K562 (cell line): Measurements from ENCODE around the gene NOP14. TPM values are rescaled to one million over a fixed set of nuclear protein-coding genes. Genes with fewer than 3 reads are reported as not detected.

Experiments used
- ATAC-seq: fragments of 200-7000 bp; cut with Tn5 transposase; 3 replicates; pipeline ENCODE4 v1.9.1; 2020; ENCODE audit warnings: moderate library complexity
- BruUV-seq: library from RNA; stranded (reverse); fragments of 400-500 nt; replicated peaks from 2 replicates; lab custom pipeline; 2021; lab: Mats Ljungman, UMichigan
- CTCF ChIA-PET: fragments of 300-600 bp; formaldehyde crosslinking; extraction: SDS; loops from one replicate; lab custom pipeline; 2021; ENCODE audit warnings: low intra/inter-chr PET ratio; lab: Yijun Ruan, JAX
- POLR2A ChIA-PET: fragments of 300-600, 350-650 bp; sonication (Branson Sonifier 250); formaldehyde crosslinking; extraction: SDS; loops from one replicate; lab custom pipeline; 2021; ENCODE audit warnings: antibody characterized with exemption, inconsistent platforms; lab: Yijun Ruan, JAX
- DNase-seq, 4 experiments: peaks; one replicate each; pipeline versions ENCODE4 v3.0.0 to v3.0.0-alpha.2; 2011 to 2018; ENCODE audit warnings: low spot score in 3 of 4, mixed read lengths in 3 of 4; ENCODE audit errors: extremely low read depth in 1 of 4
- FAIRE-seq: peaks from 2 replicates; lab custom pipeline; 2011; peaks lifted over from hg19 to GRCh38; lab: Jason Lieb, UNC
- H2AFZ ChIP-seq: 2 replicates; pipeline ENCODE4 v1.6.0; 2011; ENCODE audit warnings: low read depth, low read length, control low read depth, inconsistent platforms
- H3K27ac ChIP-seq: fragments of 200-600 bp; 3 replicates; pipeline ENCODE4 v1.8.0; 2011; ENCODE audit warnings: low read depth, mild to moderate bottlenecking, control low read depth, inconsistent platforms, low read length, moderate library complexity, mixed read lengths; ENCODE audit errors: extremely low read depth
- H3K27me3 ChIP-seq, 2 experiments: fragments of 300-600 bp in 1 of 2; 2 replicates in 1 of 2; 3 replicates in 1 of 2; pipeline versions ENCODE4 v1.6.0 to v1.8.0; 2011; ENCODE audit warnings: inconsistent platforms in 2 of 2, low read length in 2 of 2, mild to moderate bottlenecking in 1 of 2, mixed read lengths in 1 of 2, moderate library complexity in 1 of 2; ENCODE audit not compliant: control insufficient read depth in 2 of 2, insufficient read depth in 2 of 2
- H3K36me3 ChIP-seq: fragments of 300-600 bp; 3 replicates; pipeline ENCODE4 v1.8.0; 2011; ENCODE audit warnings: mild to moderate bottlenecking, low read length, inconsistent platforms; ENCODE audit not compliant: control insufficient read depth, insufficient read depth
- H3K4me1 ChIP-seq, 2 experiments: fragments of 200-600 bp in 1 of 2; replicated peaks in 1 of 2; 2 replicates in 1 of 2; 3 replicates in 1 of 2; pipeline versions ENCODE4 v1.5.1 to v1.8.0; 2011; ENCODE audit warnings: inconsistent platforms in 2 of 2, low read length in 2 of 2, mild to moderate bottlenecking in 1 of 2, mixed read lengths in 1 of 2, moderate library complexity in 1 of 2; ENCODE audit not compliant: control insufficient read depth in 2 of 2, insufficient read depth in 2 of 2
- H3K4me2 ChIP-seq: 2 replicates; pipeline ENCODE4 v1.6.1; 2011; ENCODE audit warnings: low read length, control low read depth, inconsistent platforms, mixed read lengths; ENCODE audit not compliant: insufficient read depth
- H3K4me3 ChIP-seq: fragments of 200-600 bp; sonication (generic), shearing (Covaris generic); 2 replicates; pipeline ENCODE4 v1.5.1; 2016; ENCODE audit warnings: control low read depth, inconsistent platforms
- H3K79me2 ChIP-seq: fragments of 200-600 bp; 3 replicates; pipeline ENCODE4 v1.8.0; 2011; ENCODE audit warnings: low read length, inconsistent platforms; ENCODE audit not compliant: control insufficient read depth, insufficient read depth
- H3K9ac ChIP-seq, 2 experiments: 2 replicates each; pipeline versions ENCODE4 v1.6.0 to v1.6.1; 2011; ENCODE audit warnings: low read depth in 2 of 2, low read length in 2 of 2, control low read depth in 1 of 2, inconsistent platforms in 1 of 2, mild to moderate bottlenecking in 1 of 2, mixed read lengths in 1 of 2; ENCODE audit not compliant: insufficient read depth in 1 of 2
- H3K9me1 ChIP-seq: one replicate; pipeline ENCODE4 v1.6.0; 2011; ENCODE audit warnings: inconsistent platforms, mild to moderate bottlenecking, low read length, moderate library complexity; ENCODE audit not compliant: control insufficient read depth, insufficient read depth
- H3K9me3 ChIP-seq: replicated peaks from 2 replicates; pipeline ENCODE4 v1.5.1; 2011; ENCODE audit warnings: low read depth, low read length, inconsistent platforms; ENCODE audit not compliant: control insufficient read depth, insufficient read depth
- H4K20me1 ChIP-seq: replicated peaks from 2 replicates; pipeline ENCODE4 v1.6.1; 2011; ENCODE audit warnings: low read length, inconsistent platforms, mixed read lengths; ENCODE audit not compliant: control insufficient read depth, insufficient read depth
- FOXA1 ChIP-seq: fragments of 450-650 bp; IDR thresholded peaks from 2 replicates; pipeline ENCODE4 v1.6.1; 2016; ENCODE audit warnings: mild to moderate bottlenecking, borderline replicate concordance
- KLF16 ChIP-seq: IDR thresholded peaks from 2 replicates; pipeline ENCODE4 v1.6.1; 2016; ENCODE audit warnings: antibody characterized with exemption
- POLR2A ChIP-seq: fragments of 450-650 bp; conservative IDR thresholded peaks from 2 replicates; pipeline ENCODE4 v1.6.1; 2016
- POLR2AphosphoS5 ChIP-seq: IDR thresholded peaks from 2 replicates; pipeline ENCODE4 v1.6.1; 2011; ENCODE audit warnings: mild to moderate bottlenecking, low read depth, low read length, moderate library complexity; ENCODE audit not compliant: control insufficient read depth, insufficient read depth
- POLR2G ChIP-seq: fragments of 200-400 bp; formaldehyde crosslinking; IDR thresholded peaks from 2 replicates; pipeline ENCODE4 v1.6.1; 2017; ENCODE audit warnings: low read depth, mild to moderate bottlenecking, antibody characterized with exemption, low read length, moderate library complexity
- SUPT5H ChIP-seq: fragments of 450-650 bp; IDR thresholded peaks from 2 replicates; pipeline ENCODE4 v1.6.1; 2016
- TFAM ChIP-seq: fragments of 250-450 bp; sonication (Bioruptor Pico); conservative IDR thresholded peaks from 2 replicates; pipeline ENCODE4 v1.5.0; 2021; ENCODE audit warnings: mild to moderate bottlenecking, moderate library complexity
- ZBTB9 ChIP-seq: fragments of 450-650 bp; formaldehyde crosslinking; IDR thresholded peaks from 2 replicates; pipeline ENCODE4 v1.4.0; 2020; ENCODE audit warnings: mild to moderate bottlenecking, moderate library complexity
- ZNF140 ChIP-seq: fragments of 250-450 bp; sonication (Bioruptor Pico); IDR thresholded peaks from 2 replicates; pipeline ENCODE4 v1.8.0; 2021; ENCODE audit warnings: moderate library complexity, mild to moderate bottlenecking, inconsistent platforms
- ZNF318 ChIP-seq, 2 experiments: fragments of 450-650 bp; IDR thresholded peaks; 2 replicates each; pipeline ENCODE4 v1.6.1; 2016; ENCODE audit warnings: mild to moderate bottlenecking in 2 of 2, borderline replicate concordance in 1 of 2, low read depth in 1 of 2, moderate library complexity in 1 of 2
- WGBS: fragments of 100-300 bp; shearing (Covaris generic); methylation state at CpG from one replicate; pipeline ENCODE4 v1.1.6; 2016; ENCODE audit warnings: low coverage, mixed read lengths; ENCODE audit not compliant: insufficient coverage; ENCODE audit errors: missing lambda C conversion rate; 5-methylcytosine and 5-hydroxymethylcytosine counted together
- in situ Hi-C: fragments of 300-500 bp; cut with MboI; formaldehyde crosslinking; loops from 4 replicates; pipeline ENCODE4 v1.15.0; 2018; ENCODE audit warnings: inconsistent platforms, mixed read lengths
- intact Hi-C: fragments of 100-400 bp; cut with micrococcal nuclease; formaldehyde crosslinking; loops from 2 replicates; pipeline ENCODE4 v1.14.2; 2022
- polyA plus RNA-seq, 8 experiments: library from polyadenylated mRNA; depleted of rRNA in 4 of 8; stranded (reverse) in 5 of 8; unstranded in 3 of 8; fragments of >200 nt; fragmentation: Nextera tagmentation in 2 of 8; fragmentation: Illumina TruSeq in 1 of 8; extraction: Ambion mirVana in 2 of 8; extraction: Trizol in 1 of 8; gene quantifications; 2 replicates each; pipeline versions ENCODE4 v1.2.1 to v1.2.3, GENCODE V29; 2011 to 2014; ENCODE audit warnings: inconsistent platforms in 1 of 8, missing spikeins in 1 of 8
- total RNA-seq, 7 experiments: library from RNA; depleted of rRNA in 6 of 7; stranded (reverse); fragments of >200 nt in 6 of 7; fragmentation: Illumina TruSeq in 2 of 7; extraction: Trizol in 2 of 7; gene quantifications; 2 replicates each; pipeline versions ENCODE4 v1.2.1 to v1.2.3, GENCODE V29; 2011 to 2021; ENCODE audit warnings: low replicate concordance in 1 of 7

Gene NOP14
- total and polyA plus RNA-seq, 9 of the 15 experiments (the other 6 are each of a cell fraction or from before 2014, with no cell fraction given), result 12.7 to 76.0 (median 50.9) TPM

- H3K9me3 ChIP-seq, result no peaks in the 10 kb centered on the region
- no peaks in the 10 kb centered on the region for H3K9me1 ChIP-seq
- ATAC-seq (no peak), DNase-seq (no peak), FAIRE-seq (no peak)
- H3K36me3 ChIP-seq, result peaks cover 96% of the 10 kb centered on the region
- WGBS, result 89% methylated on average over 27 of the region's 31 CpGs
- BruUV-seq, result no TSS peak
- intact Hi-C loops, result no loop called here
- no peak overlapping the region for H2AFZ ChIP-seq
- peak overlapping the region in 1 of 2 experiments; percentile 52; a peak in 2 of 4 replicates for H3K9ac ChIP-seq
- CTCF ChIA-PET, result no interaction called here
- H3K4me2 ChIP-seq, result no peak overlapping the region
- H3K4me1 ChIP-seq, result peaks cover 0 to 12% of the 10 kb centered on the region in 2 experiments; a peak in 1 of 5 replicates
- no peak overlapping the region for H3K4me3 ChIP-seq
- TF ChIP-seq KLF16 (no peak), SUPT5H (peak; percentile 63), ZNF140 (CRISPR knock-in tag) (no peak), ZBTB9 (CRISPR knock-in tag) (no peak), POLR2AphosphoS5 (peak; percentile 16), POLR2G (peak; percentile 70), FOXA1 (no peak), ZNF318 (IDR thresholded peaks at IDR 0.05; ENCODE audit: borderline replicate concordance in 1 of 2, low read depth in 1 of 2) (no peak), POLR2A (peak; percentile 61; the same call in 1 of the 2 replicates), TFAM (CRISPR knock-in tag) (no peak)
- TF ChIP-seq, all 486 proteins: peak for 4
- Histone ChIP-seq H3K79me2 (no peaks in the 10 kb centered on the region), H4K20me1 (no peaks in the 10 kb centered on the region; the same call in 1 of the 2 replicates), H3K27ac (no peak overlapping the region), H3K27me3 (no peaks in the 10 kb centered on the region)
- in situ Hi-C loops, result no loop called here
- POLR2A ChIA-PET, result interaction anchor here (1.9 kb wide), 1 partner anchor 10 kb away, joined by 5 read pairs; no protein-coding TSS in a partner anchor
These were observed 20.5 kb downstream of the NOP14 start for GRCh38 chr4:2942532-2943363.
